ENCODE measurements around the gene ADAM22.

ADAM22 gene

DNA sequence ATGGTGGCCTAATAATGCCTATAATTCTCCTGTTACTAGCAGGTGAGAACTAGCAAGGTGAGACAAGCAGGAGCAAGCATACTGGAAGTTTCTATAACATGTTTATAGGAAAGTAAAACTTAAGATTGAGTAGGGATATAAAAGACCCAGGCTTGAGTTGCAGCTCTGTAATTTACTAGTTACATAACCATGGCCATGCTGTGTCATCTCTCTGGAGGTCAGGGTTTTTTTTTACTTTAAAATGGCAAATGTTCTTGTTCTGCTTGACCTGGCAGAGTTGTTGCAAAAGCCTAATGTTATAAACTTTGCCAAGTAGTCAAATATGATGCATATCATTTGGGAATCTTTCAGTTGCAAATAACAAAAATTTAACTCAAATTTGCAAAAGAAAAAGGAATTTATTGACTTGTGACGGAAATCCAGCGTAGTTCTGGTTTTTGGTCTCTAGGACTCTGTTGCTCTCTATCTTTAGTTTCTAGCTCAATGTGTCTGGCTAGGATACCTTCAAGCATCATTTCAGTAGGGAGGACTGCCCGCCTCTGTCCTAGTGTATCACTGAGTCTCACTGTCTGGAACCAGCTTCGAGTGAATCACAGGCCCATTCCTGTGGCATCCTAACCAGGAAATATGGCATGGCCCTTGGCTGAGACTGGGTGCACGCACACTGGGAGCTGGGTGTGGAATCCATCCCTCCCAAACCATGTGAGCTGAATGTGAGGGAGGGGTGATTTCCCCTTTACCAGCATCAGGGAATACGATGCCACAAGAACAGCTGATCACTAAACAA lies 67.9 kb downstream of the ADAM22 start:
- no peak overlapping the region for H3K4me3 Mint-ChIP-seq
- DNase-seq = no peak
- H3K27me3 Mint-ChIP-seq = no peaks in the 10 kb centered on the region
- H3K4me1 Mint-ChIP-seq (ENCODE audit: low read depth) = no peaks in the 10 kb centered on the region
- no peaks in the 10 kb centered on the region for H3K36me3 Mint-ChIP-seq (ENCODE audit: low read depth)
- no peaks in the 10 kb centered on the region for H3K9me3 Mint-ChIP-seq
- H3K27ac Mint-ChIP-seq = no peak overlapping the region

DNA sequence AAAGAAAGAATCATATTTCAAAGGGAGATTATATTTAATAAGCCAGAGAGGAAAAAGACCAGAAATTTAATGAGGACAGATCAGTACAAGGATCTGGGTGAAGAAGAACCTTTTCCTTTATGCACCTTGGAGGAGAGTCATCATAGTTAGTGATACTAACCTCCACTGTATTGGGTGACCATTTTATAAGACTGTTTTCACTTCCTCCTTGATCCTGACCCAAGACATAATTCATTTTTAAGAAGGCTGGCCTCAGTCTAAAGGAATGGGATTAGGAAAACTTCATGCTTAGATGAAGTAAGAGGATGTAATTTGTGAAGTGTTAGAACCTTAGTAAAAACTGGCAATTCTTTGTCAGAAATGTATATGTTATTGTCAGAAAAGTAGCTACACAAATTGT lies 68.6 kb downstream of the ADAM22 start:
- Mint-ChIP-seq H3K36me3 (ENCODE audit: low read depth) (no peaks in the 10 kb centered on the region), H3K4me3 (no peak overlapping the region), H3K27me3 (no peaks in the 10 kb centered on the region), H3K9me3 (no peaks in the 10 kb centered on the region), H3K27ac (no peak overlapping the region), H3K4me1 (ENCODE audit: low read depth) (no peaks in the 10 kb centered on the region)
- no peak for DNase-seq

DNA sequence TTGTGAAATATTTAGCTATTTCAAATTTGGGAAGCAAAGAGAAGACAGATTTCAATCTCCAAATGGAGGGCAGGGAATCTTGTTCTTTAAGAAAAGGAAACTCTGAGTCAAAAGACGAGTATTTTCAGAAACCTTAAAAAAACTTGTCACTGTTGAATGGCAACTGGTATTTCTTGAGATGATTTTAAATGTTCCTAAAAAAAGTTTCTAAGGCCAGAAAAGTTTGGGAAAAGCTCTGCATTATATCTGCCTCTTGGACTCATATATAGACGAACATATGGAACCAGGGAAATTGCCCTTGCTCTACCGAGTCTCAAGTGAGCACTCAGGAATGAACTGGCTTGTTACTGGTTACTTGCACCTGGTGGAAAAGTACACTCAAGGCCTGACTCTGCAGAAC lies 69.5 kb downstream of the ADAM22 start:
- Mint-ChIP-seq H3K4me1 (ENCODE audit: low read depth) (no peaks in the 10 kb centered on the region), H3K9me3 (no peaks in the 10 kb centered on the region), H3K36me3 (ENCODE audit: low read depth) (no peaks in the 10 kb centered on the region), H3K4me3 (no peak overlapping the region), H3K27me3 (no peaks in the 10 kb centered on the region), H3K27ac (no peak overlapping the region)
- no peak for DNase-seq

DNA sequence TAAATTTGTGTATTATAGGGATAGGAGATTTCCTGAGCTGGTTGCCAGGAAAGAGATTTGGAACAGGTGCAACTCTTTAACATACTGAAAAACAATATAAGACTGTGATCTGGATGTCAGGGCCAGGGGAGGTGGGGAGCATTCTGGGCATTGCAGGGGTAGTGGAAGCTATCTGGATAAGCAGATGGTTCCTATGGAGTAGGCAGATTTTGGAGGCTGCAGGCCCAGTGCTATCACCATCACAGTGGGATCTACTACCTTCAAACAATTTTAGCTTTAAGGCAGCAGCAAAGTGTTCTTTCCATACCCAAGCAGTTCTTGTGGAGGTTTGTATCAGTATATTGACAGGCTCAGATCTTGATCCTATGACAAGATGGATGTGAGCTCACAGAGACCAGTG lies 71.1 kb downstream of the ADAM22 start:
- Mint-ChIP-seq H3K27ac (no peak overlapping the region), H3K4me3 (no peak overlapping the region), H3K9me3 (no peaks in the 10 kb centered on the region), H3K36me3 (ENCODE audit: low read depth) (no peaks in the 10 kb centered on the region), H3K4me1 (ENCODE audit: low read depth) (no peaks in the 10 kb centered on the region), H3K27me3 (no peaks in the 10 kb centered on the region)
- no peak for DNase-seq

DNA sequence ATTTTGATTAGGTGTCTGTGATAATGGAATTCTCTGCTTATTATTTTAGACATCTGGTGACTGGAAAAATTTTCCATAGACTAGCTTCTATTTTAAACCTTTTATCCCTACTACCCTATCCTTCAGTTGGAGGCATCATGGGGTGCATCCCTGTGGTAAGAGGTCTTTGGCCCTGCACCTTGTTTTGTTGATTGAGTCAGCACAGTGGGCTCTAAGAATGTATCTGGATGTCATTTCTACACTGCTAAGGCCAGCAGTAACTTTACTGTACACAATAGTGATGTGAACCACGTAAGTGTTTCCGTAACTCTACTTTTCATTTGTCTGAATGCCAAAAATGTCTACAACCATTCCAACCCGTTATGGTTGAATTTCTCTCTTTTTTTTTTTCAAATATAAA lies 75.6 kb downstream of the ADAM22 start:
- no peak for DNase-seq
- no peaks in the 10 kb centered on the region for H3K36me3 Mint-ChIP-seq (ENCODE audit: low read depth)
- H3K9me3 Mint-ChIP-seq = no peaks in the 10 kb centered on the region
- no peaks in the 10 kb centered on the region for H3K4me1 Mint-ChIP-seq (ENCODE audit: low read depth)
- no peak overlapping the region for H3K27ac Mint-ChIP-seq
- H3K4me3 Mint-ChIP-seq = no peak overlapping the region
- H3K27me3 Mint-ChIP-seq = no peaks in the 10 kb centered on the region

DNA sequence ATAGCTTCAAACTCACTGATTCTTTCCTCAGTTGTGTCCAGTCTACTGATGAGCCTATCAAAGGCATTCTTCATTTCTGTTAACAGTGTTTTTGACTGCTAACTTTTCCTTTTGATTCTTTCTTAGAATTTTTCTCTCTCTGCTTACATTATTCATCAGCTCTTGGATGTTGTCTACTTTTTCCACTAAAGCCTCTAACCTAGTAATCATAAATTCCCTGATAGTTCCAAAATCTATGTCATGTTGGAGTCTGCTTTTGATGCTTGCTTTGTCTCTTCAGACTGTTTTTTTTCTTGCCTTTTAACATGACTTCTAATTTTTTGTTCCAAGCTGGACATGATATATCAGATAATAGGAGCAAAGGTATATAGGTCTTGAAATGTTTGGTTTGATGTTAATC lies 78.0 kb downstream of the ADAM22 start:
- H3K27me3 Mint-ChIP-seq = no peaks in the 10 kb centered on the region
- H3K4me3 Mint-ChIP-seq = no peak overlapping the region
- no peaks in the 10 kb centered on the region for H3K4me1 Mint-ChIP-seq (ENCODE audit: low read depth)
- no peak for DNase-seq
- no peaks in the 10 kb centered on the region for H3K36me3 Mint-ChIP-seq (ENCODE audit: low read depth)
- no peaks in the 10 kb centered on the region for H3K9me3 Mint-ChIP-seq
- no peak overlapping the region for H3K27ac Mint-ChIP-seq

DNA sequence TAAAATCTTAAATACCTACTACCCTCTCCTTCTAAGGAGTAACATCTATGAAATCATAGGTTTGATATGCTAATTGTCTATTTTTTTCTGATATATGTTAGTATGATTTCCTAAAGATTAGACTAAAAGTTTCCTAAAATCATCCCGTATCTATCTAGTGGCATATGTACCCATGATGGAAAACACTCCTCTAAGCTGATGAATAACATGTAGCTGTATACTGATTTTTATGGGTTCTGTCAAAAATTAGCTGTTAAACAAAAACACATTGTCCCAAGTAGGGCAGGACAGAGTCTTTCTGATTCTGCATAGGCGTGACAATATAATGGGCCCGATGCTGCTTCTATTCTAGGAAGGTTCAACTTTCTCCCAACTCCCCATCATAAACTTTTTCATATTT lies 79.9 kb downstream of the ADAM22 start:
- Mint-ChIP-seq H3K4me1 (ENCODE audit: low read depth) (no peaks in the 10 kb centered on the region), H3K27me3 (no peaks in the 10 kb centered on the region), H3K27ac (no peak overlapping the region), H3K36me3 (ENCODE audit: low read depth) (no peaks in the 10 kb centered on the region), H3K9me3 (no peaks in the 10 kb centered on the region), H3K4me3 (no peak overlapping the region)
- DNase-seq = no peak

DNA sequence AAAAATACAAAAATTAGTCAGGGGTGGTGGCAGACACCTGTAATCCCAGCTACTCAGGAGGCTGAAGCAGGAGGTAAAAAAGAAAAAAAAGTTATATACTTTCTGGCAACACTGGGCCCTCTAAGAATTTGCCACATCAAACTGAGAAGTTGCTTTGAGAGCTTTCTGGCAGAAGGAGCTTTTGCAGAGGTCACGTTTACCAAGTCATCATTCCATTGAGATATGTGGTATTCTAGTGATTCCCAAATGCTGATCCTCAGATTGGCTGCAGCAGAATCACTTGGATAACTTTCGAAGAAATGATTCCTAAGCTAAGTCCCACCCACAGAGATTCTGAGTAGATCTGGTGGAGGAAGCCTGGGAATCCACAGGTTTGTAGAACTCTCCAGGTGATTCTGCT lies 80.5 kb downstream of the ADAM22 start:
- no peaks in the 10 kb centered on the region for H3K4me1 Mint-ChIP-seq (ENCODE audit: low read depth)
- no peaks in the 10 kb centered on the region for H3K27me3 Mint-ChIP-seq
- H3K4me3 Mint-ChIP-seq = no peak overlapping the region

DNA sequence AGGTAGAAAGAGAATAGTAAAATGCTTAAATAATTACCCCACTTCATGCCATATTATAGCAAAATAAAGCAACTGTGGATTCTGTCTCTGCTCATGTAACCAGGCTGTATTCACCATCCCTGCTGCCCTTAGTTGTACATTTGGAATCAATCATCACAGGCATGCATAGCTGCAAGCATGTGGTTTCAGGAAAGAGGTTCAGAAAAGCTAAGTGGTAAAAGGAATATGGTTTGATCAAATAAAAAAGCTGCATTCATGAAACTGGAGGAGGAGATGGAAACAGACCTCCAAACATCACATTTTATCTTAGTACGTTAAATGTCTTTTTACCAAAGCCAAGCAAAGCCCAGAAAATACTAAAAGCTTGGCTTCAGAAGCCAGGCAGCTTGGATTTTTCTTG lies 81.3 kb downstream of the ADAM22 start:
- Mint-ChIP-seq H3K4me1 (ENCODE audit: low read depth) (no peaks in the 10 kb centered on the region), H3K27me3 (no peaks in the 10 kb centered on the region), H3K9me3 (no peaks in the 10 kb centered on the region), H3K4me3 (no peak overlapping the region), H3K27ac (no peak overlapping the region), H3K36me3 (ENCODE audit: low read depth) (no peaks in the 10 kb centered on the region)
- DNase-seq = no peak

More for the DNA sequence above, 80.5 kb downstream of the ADAM22 start:
- no peaks in the 10 kb centered on the region for H3K36me3 Mint-ChIP-seq (ENCODE audit: low read depth)
- H3K9me3 Mint-ChIP-seq = no peaks in the 10 kb centered on the region
- no peak for DNase-seq
- no peak overlapping the region for H3K27ac Mint-ChIP-seq

DNA sequence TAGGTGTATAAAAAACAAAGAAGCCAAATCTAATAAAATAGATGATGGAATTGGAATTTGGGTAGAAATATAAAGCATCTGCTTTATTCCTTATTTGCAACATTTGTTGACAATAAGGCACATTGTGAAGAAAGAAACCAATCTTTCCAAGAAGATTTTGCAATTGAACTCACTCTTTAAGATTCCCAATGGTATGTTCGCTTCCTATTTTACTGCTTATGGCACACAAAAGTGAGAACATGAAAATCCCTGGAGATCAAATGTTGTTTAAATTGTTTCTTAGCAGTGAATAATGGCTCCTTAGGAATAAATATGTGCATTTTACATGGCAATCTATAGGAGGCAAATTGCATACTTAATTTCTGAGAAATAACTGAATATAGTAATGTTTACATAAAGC lies 84.5 kb downstream of the ADAM22 start:
- H3K4me3 Mint-ChIP-seq = no peak overlapping the region
- no peaks in the 10 kb centered on the region for H3K4me1 Mint-ChIP-seq (ENCODE audit: low read depth)
- no peak overlapping the region for H3K27ac Mint-ChIP-seq
- no peaks in the 10 kb centered on the region for H3K36me3 Mint-ChIP-seq (ENCODE audit: low read depth)
- DNase-seq = no peak
- no peaks in the 10 kb centered on the region for H3K9me3 Mint-ChIP-seq
- no peaks in the 10 kb centered on the region for H3K27me3 Mint-ChIP-seq

DNA sequence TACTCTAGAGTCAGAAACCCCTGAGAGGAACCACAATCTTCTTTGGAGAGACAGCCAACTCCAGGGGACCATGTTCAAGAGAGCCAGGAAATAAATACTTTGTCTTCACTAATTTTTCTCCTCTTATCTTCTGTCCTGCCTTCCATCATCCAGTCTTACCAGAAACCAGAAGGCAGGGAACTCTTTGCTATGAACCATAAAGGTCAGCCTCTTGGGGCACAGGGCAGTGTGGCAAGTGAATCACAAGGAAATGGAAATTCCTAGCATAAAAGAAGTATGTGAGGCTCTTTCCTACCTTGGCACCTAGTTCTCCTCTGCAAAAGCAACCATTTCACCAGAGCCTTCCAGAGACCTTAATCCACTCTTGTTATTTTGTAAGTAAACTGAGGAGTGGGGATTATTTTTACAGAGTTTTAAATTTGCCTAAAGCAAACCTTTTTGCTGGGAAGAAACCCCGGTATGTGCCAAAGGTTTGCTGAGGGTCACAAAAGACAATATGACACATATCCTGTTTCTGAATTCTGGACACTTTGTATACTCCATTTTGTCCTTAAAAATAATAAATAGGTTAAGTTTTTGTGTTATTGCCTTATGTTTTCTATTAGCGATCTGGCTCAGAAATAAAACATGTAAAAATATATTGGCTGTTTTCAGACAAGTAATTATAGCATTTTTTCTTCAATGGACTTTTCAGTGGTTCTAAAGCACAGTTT lies 87.1 kb downstream of the ADAM22 start:
- H3K36me3 Mint-ChIP-seq (ENCODE audit: low read depth) = no peaks in the 10 kb centered on the region
- no peaks in the 10 kb centered on the region for H3K4me1 Mint-ChIP-seq (ENCODE audit: low read depth)
- peaks cover 6% of the 10 kb centered on the region for H3K9me3 Mint-ChIP-seq
- H3K27me3 Mint-ChIP-seq = no peaks in the 10 kb centered on the region
- H3K27ac Mint-ChIP-seq = no peak overlapping the region
- no peak for DNase-seq
- no peak overlapping the region for H3K4me3 Mint-ChIP-seq

DNA sequence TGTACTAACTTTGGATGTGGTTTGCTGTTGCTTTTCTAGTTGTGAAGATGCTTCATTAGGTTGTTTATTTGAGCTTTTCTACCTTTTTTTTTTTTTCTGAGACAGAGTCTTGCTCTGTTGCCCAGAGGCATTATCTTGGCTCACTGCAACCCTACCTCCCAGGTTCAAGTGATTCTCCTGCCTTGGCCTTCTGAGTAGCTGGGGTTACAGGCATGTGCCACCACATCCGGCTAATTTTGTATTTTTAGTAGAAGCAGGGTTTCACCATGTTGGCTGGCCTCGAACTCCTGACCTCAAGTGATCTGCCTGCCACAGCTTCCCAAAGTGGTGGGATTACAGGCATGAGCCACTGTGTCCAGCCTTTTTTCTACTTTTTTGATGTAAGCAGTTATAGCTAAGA lies 93.7 kb downstream of the ADAM22 start:
- Mint-ChIP-seq H3K4me3 (no peak overlapping the region), H3K36me3 (ENCODE audit: low read depth) (peaks cover 19% of the 10 kb centered on the region), H3K9me3 (peaks cover 35% of the 10 kb centered on the region), H3K27ac (no peak overlapping the region), H3K4me1 (ENCODE audit: low read depth) (no peaks in the 10 kb centered on the region), H3K27me3 (no peaks in the 10 kb centered on the region)
- no peak for DNase-seq

DNA sequence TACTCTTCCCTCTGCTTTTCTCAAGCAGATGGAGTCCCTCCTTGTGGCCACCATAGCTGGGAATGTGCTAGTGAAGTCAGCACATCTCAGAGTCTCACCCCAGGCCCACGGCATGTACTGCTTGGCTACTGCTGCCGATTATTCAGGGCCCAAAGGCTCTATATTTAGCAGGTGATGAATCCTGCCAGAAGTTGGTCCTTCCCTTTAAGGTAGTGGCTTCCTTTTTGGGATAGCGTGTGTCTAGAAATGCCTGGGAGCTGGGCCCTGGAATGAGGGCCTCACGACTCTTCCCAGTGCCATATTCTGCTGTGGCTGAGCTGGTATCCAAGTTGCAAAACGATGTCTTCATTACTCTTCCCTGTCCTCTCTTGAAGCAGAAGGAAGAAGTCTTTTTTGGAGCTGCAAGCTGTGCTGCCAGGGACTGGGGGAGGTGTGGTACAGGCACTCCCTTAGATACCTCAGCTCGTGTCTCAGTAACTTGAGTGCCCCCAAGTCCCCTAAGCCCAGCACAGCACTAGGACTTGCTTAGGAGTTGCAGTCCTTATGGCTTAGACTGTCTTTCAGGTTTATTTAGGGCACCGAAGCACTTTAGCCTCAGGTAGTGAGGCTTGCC lies 100.1 kb downstream of the ADAM22 start:
- Mint-ChIP-seq H3K4me3 (no peak overlapping the region), H3K27me3 (no peaks in the 10 kb centered on the region), H3K4me1 (ENCODE audit: low read depth) (no peaks in the 10 kb centered on the region), H3K9me3 (peaks cover 29% of the 10 kb centered on the region), H3K27ac (no peak overlapping the region), H3K36me3 (ENCODE audit: low read depth) (peaks cover 21% of the 10 kb centered on the region)
- DNase-seq = no peak

DNA sequence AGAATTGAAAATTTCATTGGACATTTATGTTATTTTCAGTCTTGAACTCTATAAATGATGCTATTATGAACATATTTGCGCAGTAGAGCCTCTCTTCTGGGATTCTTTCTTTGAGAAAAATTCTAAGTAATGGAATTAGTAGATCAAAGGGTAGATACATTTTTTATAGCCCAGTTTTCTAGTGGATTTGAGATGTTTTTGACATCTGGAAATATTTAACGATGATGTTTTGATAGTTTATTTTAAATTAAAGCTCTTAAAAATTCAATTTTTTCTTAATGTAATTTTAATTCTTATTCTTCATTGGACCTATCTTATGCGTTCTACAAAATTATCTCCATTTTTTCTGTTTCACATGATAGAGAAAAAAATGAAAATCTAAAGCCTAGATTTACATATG lies 103.0 kb downstream of the ADAM22 start:
- Mint-ChIP-seq H3K4me1 (ENCODE audit: low read depth) (peaks cover 2% of the 10 kb centered on the region), H3K27me3 (no peaks in the 10 kb centered on the region), H3K27ac (no peak overlapping the region), H3K4me3 (no peak overlapping the region), H3K9me3 (peaks cover 8% of the 10 kb centered on the region), H3K36me3 (ENCODE audit: low read depth) (peaks cover 7% of the 10 kb centered on the region)
- no peak for DNase-seq

DNA sequence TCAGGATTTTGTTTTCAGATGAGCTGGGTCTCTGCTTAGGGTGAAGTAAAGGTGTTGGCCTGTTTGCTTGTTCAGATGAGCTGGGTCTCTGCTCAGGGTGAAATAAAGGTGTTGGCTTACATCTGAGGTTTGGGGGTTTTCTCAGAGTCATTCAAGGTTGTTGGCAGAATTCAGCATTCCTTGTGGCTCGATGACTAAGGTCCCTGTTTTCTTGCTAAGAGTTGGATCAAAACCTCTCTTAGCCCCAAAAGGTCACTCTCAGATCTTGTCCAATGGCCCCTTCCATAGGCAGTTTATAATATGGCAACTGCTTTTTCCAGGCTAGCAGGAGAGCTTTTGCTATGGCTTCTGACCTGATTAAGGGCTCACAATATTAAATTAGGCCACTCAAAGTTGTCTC lies 106.6 kb downstream of the ADAM22 start:
- Mint-ChIP-seq H3K9me3 (no peaks in the 10 kb centered on the region), H3K4me1 (ENCODE audit: low read depth) (peaks cover 13% of the 10 kb centered on the region), H3K27me3 (no peaks in the 10 kb centered on the region), H3K36me3 (ENCODE audit: low read depth) (no peaks in the 10 kb centered on the region), H3K4me3 (no peak overlapping the region), H3K27ac (no peak overlapping the region)
- no peak for DNase-seq
